HG02759 (cell line): ENCODE data around the gene LRRC4B.

Source experiments
- ATAC-seq: cut with Tn5 transposase; IDR thresholded peaks from one replicate; pipeline ENCODE4 v1.9.1; 2021; ENCODE audit warnings: mild to moderate bottlenecking, moderate library complexity; ENCODE audit not compliant: unreplicated experiment

LRRC4B gene

GRCh38 chr19:50467566-50467965 is 100.7 kb downstream of the LRRC4B start:
- no peak for ATAC-seq
